ENCODE data around the gene MYCBP2.

MYCBP2 gene

GRCh38 chr13:77196052-77196618 lies 130.8 kb downstream of the MYCBP2 start:
- TF ChIP-seq, protein P1, sequence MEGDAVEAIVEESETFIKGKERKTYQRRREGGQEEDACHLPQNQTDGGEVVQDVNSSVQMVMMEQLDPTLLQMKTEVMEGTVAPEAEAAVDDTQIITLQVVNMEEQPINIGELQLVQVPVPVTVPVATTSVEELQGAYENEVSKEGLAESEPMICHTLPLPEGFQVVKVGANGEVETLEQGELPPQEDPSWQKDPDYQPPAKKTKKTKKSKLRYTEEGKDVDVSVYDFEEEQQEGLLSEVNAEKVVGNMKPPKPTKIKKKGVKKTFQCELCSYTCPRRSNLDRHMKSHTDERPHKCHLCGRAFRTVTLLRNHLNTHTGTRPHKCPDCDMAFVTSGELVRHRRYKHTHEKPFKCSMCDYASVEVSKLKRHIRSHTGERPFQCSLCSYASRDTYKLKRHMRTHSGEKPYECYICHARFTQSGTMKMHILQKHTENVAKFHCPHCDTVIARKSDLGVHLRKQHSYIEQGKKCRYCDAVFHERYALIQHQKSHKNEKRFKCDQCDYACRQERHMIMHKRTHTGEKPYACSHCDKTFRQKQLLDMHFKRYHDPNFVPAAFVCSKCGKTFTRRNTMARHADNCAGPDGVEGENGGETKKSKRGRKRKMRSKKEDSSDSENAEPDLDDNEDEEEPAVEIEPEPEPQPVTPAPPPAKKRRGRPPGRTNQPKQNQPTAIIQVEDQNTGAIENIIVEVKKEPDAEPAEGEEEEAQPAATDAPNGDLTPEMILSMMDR (IDR thresholded peaks at IDR 0.05; ENCODE audit: control extremely low read depth, extremely low read depth, low read depth, missing control alignments), result no peak
- no peak for DNase-seq (ENCODE audit: extremely low spot score)
- CTCF ChIA-PET, result interaction anchor here (0.6 kb wide), 1 partner anchor 285 kb away, joined by 3 read pairs; no protein-coding TSS in a partner anchor
- POLR2A ChIA-PET, result no interaction called here

GRCh38 chr13:77190349-77190958 lies 136.4 kb downstream of the MYCBP2 start:
- ChIA-PET POLR2A (no interaction called here), CTCF (interaction anchor here (1.0 to 3.2 kb wide), 4 partner anchors 10 to 136 kb away, joined by 3 to 9 read pairs (median 6); no protein-coding TSS in a partner anchor)
- TF ChIP-seq, protein P1 (IDR thresholded peaks at IDR 0.05; ENCODE audit: control extremely low read depth, extremely low read depth, low read depth, missing control alignments), result no peak
- DNase-seq (ENCODE audit: extremely low spot score), result no peak

- TF ChIP-seq, protein P1 (IDR thresholded peaks at IDR 0.05; ENCODE audit: control extremely low read depth, extremely low read depth, low read depth, missing control alignments), result no peak
- CTCF ChIA-PET, result no interaction called here
- POLR2A ChIA-PET, result no interaction called here
- no peak for DNase-seq (ENCODE audit: extremely low spot score)
Measured at GRCh38 chr13:77185721-77186120, 141.2 kb downstream of the MYCBP2 start.

GRCh38 chr13:77184455-77184854 lies 142.4 kb downstream of the MYCBP2 start:
- TF ChIP-seq, protein P1 (IDR thresholded peaks at IDR 0.05; ENCODE audit: control extremely low read depth, extremely low read depth, low read depth, missing control alignments), result no peak
- POLR2A ChIA-PET, result interaction anchor here (0.5 kb wide), 1 partner anchor 293 kb away, joined by 3 read pairs; no protein-coding TSS in a partner anchor

DNA sequence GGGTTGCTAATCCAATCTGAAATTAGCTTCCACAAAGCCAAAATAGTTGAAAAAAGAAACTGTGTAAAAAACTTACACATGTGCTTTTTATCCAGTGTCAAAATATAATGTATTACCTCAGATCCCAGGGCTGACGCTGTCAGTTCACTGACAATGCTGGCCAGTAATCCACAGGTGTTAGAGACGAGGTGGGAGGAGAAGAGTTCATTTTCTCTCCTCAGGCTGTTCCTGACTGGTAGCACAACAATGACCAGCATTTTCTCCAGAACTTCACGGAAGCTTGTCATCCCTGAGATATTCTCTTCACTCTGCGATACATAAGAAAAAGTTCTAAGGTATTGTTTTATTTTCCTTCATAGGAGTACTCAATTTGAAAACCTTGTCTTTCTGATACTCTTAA lies 146.9 kb downstream of the MYCBP2 start:
- CTCF ChIA-PET, result interaction anchor here (0.9 to 2.5 kb wide), 2 partner anchors 11 to 39 kb away, joined by 4 to 9 read pairs; no protein-coding TSS in a partner anchor
- no peak for DNase-seq (ENCODE audit: extremely low spot score)
- POLR2A ChIA-PET, result no interaction called here
- TF ChIP-seq, protein P1 (IDR thresholded peaks at IDR 0.05; ENCODE audit: control extremely low read depth, extremely low read depth, low read depth, missing control alignments), result no peak

More at GRCh38 chr13:77184455-77184854, 142.4 kb downstream of the MYCBP2 start:
- DNase-seq (ENCODE audit: extremely low spot score), result peak; percentile 48
- CTCF ChIA-PET, result interaction anchor here (1.2 kb wide), 1 partner anchor 53 kb away, joined by 3 read pairs; no protein-coding TSS in a partner anchor

- TF ChIP-seq, protein P1 (IDR thresholded peaks at IDR 0.05; ENCODE audit: control extremely low read depth, extremely low read depth, low read depth, missing control alignments), result no peak
- CTCF ChIA-PET, result interaction anchor here (1.9 kb wide), 1 partner anchor 11 kb away, joined by 5 read pairs; no protein-coding TSS in a partner anchor
- no peak for DNase-seq (ENCODE audit: extremely low spot score)
- POLR2A ChIA-PET, result no interaction called here
Measured at GRCh38 chr13:77177646-77178045, 149.2 kb downstream of the MYCBP2 start.
